Activated CD4-positive, alpha-beta memory T cell treated with anti-CD3 and anti-CD28 coated beads, Interleukin-2, amount 10 ng/mL, durations not matched to agents 7 days and 5 days (primary cell): ENCODE measurements around the gene CDK18. TPM values are rescaled to one million over a fixed set of nuclear protein-coding genes. Genes with fewer than 3 reads are reported as not detected.

ENCODE experiments used
- CTCF ChIA-PET: fragments of 350-600 bp; sonication (Branson Sonifier 250); formaldehyde crosslinking; loops from one replicate; lab custom pipeline; 2021; ENCODE audit warnings: antibody characterized with exemption, inconsistent platforms; lab: Charles Lee
- POLR2A ChIA-PET: fragments of 350-600 bp; sonication (Branson Sonifier 250); formaldehyde crosslinking; loops from one replicate; lab custom pipeline; 2021; ENCODE audit warnings: antibody characterized with exemption; lab: Charles Lee
- DNase-seq: peaks from one replicate; pipeline ENCODE4 v3.0.0-alpha.2; 2020
- H3K27ac Mint-ChIP-seq: one replicate; pipeline ENCODE4 v1.8.0; 2021; ENCODE audit warnings: mild to moderate bottlenecking, mixed read lengths
- H3K27me3 Mint-ChIP-seq: one replicate; pipeline ENCODE4 v1.8.0; 2021; ENCODE audit warnings: mixed read lengths
- H3K36me3 Mint-ChIP-seq: one replicate; pipeline ENCODE4 v1.8.0; 2021; ENCODE audit warnings: low read depth, mixed read lengths
- H3K4me1 Mint-ChIP-seq: one replicate; pipeline ENCODE4 v1.8.0; 2021; ENCODE audit warnings: mixed read lengths
- H3K4me3 Mint-ChIP-seq: one replicate; pipeline ENCODE4 v1.8.0; 2021; ENCODE audit warnings: mild to moderate bottlenecking, mixed read lengths
- H3K9me3 Mint-ChIP-seq: one replicate; pipeline ENCODE4 v1.8.0; 2021; ENCODE audit warnings: mixed read lengths
- total RNA-seq, 2 experiments: library from RNA; stranded (reverse); gene quantifications; one replicate each; pipeline ENCODE4 v1.2.3, GENCODE V29; 2021

The CDK18 gene
- total RNA-seq, 2 experiments from 2014 or later = 1.1 to 1.4 TPM

GRCh38 chr1:205522692-205523091 is 18.2 kb downstream of the CDK18 start:
- Mint-ChIP-seq H3K36me3 (no peaks in the 10 kb centered on the region), H3K27ac (no peak overlapping the region), H3K4me3 (no peak overlapping the region), H3K4me1 (no peaks in the 10 kb centered on the region), H3K27me3 (no peaks in the 10 kb centered on the region), H3K9me3 (no peaks in the 10 kb centered on the region)
- POLR2A ChIA-PET = no interaction called here
- no peak for DNase-seq
- CTCF ChIA-PET = interaction anchor here (1.1 to 8.2 kb wide), 9 partner anchors 10 to 249 kb away, joined by 3 to 133 read pairs (median 18); partner anchors contain the start of genes ELK4 and KLHDC8A

GRCh38 chr1:205523261-205523890 is 18.9 kb downstream of the CDK18 start:
- Mint-ChIP-seq H3K4me1 (no peaks in the 10 kb centered on the region), H3K9me3 (no peaks in the 10 kb centered on the region), H3K27me3 (no peaks in the 10 kb centered on the region), H3K27ac (no peak overlapping the region), H3K4me3 (no peak overlapping the region), H3K36me3 (no peaks in the 10 kb centered on the region)
- ChIA-PET CTCF (interaction anchor here (1.0 to 8.2 kb wide), 22 partner anchors 10 to 250 kb away, joined by 3 to 133 read pairs (median 8); partner anchors contain the start of genes ELK4 and KLHDC8A), POLR2A (no interaction called here)
- no peak for DNase-seq

GRCh38 chr1:205523891-205524793 is 19.7 kb downstream of the CDK18 start:
- no peaks in the 10 kb centered on the region for H3K4me1 Mint-ChIP-seq
- DNase-seq = peak; percentile 76
- no peaks in the 10 kb centered on the region for H3K9me3 Mint-ChIP-seq
- H3K4me3 Mint-ChIP-seq = no peak overlapping the region
- ChIA-PET CTCF (interaction anchor here (0.6 to 8.2 kb wide), 42 partner anchors 9 to 253 kb away, joined by 3 to 133 read pairs (median 5); partner anchors contain the start of genes ELK4 and KLHDC8A), POLR2A (interaction anchor here (0.9 kb wide), 1 partner anchor 12 kb away, joined by 3 read pairs; no protein-coding TSS in a partner anchor)
- no peaks in the 10 kb centered on the region for H3K36me3 Mint-ChIP-seq
- H3K27ac Mint-ChIP-seq = no peak overlapping the region
- H3K27me3 Mint-ChIP-seq = no peaks in the 10 kb centered on the region

GRCh38 chr1:205524794-205525101 is 20.3 kb downstream of the CDK18 start:
- DNase-seq = no peak
- H3K27me3 Mint-ChIP-seq = no peaks in the 10 kb centered on the region

GRCh38 chr1:205525495-205526285 is 21.2 kb downstream of the CDK18 start:
- ChIA-PET CTCF (interaction anchor here (0.8 to 8.2 kb wide), 19 partner anchors 12 to 255 kb away, joined by 3 to 133 read pairs (median 5); partner anchors contain the start of genes ELK4 and KLHDC8A), POLR2A (no interaction called here)
- peaks cover 1% of the 10 kb centered on the region for H3K27me3 Mint-ChIP-seq
- H3K27ac Mint-ChIP-seq = no peak overlapping the region
- H3K4me1 Mint-ChIP-seq = peaks cover 4% of the 10 kb centered on the region
- no peak for DNase-seq
- no peaks in the 10 kb centered on the region for H3K36me3 Mint-ChIP-seq
- no peak overlapping the region for H3K4me3 Mint-ChIP-seq
- no peaks in the 10 kb centered on the region for H3K9me3 Mint-ChIP-seq

More at GRCh38 chr1:205524794-205525101, 20.3 kb downstream of the CDK18 start:
- H3K36me3 Mint-ChIP-seq = no peaks in the 10 kb centered on the region
- H3K9me3 Mint-ChIP-seq = no peaks in the 10 kb centered on the region
- ChIA-PET CTCF (interaction anchor here (0.6 to 8.2 kb wide), 39 partner anchors 9 to 254 kb away, joined by 3 to 133 read pairs (median 5); partner anchors contain the start of genes ELK4 and KLHDC8A), POLR2A (interaction anchor here (0.9 kb wide), 1 partner anchor 12 kb away, joined by 3 read pairs; no protein-coding TSS in a partner anchor)
- H3K4me3 Mint-ChIP-seq = no peak overlapping the region
- H3K4me1 Mint-ChIP-seq = peaks cover 4% of the 10 kb centered on the region
- H3K27ac Mint-ChIP-seq = no peak overlapping the region

- H3K9me3 Mint-ChIP-seq = no peaks in the 10 kb centered on the region
- POLR2A ChIA-PET = no interaction called here
These were observed 22.0 kb downstream of the CDK18 start for GRCh38 chr1:205526431-205526830.

GRCh38 chr1:205527931-205528330 is 23.5 kb downstream of the CDK18 start:
- no peak overlapping the region for H3K4me3 Mint-ChIP-seq
- H3K4me1 Mint-ChIP-seq = peaks cover 4% of the 10 kb centered on the region
- no peak overlapping the region for H3K27ac Mint-ChIP-seq
- peaks cover 4% of the 10 kb centered on the region for H3K27me3 Mint-ChIP-seq
- ChIA-PET POLR2A (no interaction called here), CTCF (interaction anchor here (2.6 kb wide), 1 partner anchor 130 kb away, joined by 13 read pairs; no protein-coding TSS in a partner anchor)
- H3K36me3 Mint-ChIP-seq = no peaks in the 10 kb centered on the region
- DNase-seq = no peak
- H3K9me3 Mint-ChIP-seq = no peaks in the 10 kb centered on the region

More at GRCh38 chr1:205526431-205526830, 22.0 kb downstream of the CDK18 start:
- no peak for DNase-seq
- CTCF ChIA-PET = interaction anchor here (1.0 to 8.2 kb wide), 5 partner anchors 39 to 132 kb away, joined by 3 to 133 read pairs (median 13); partner anchors contain the start of gene ELK4
- peaks cover 4% of the 10 kb centered on the region for H3K27me3 Mint-ChIP-seq
- no peak overlapping the region for H3K4me3 Mint-ChIP-seq
- H3K36me3 Mint-ChIP-seq = no peaks in the 10 kb centered on the region
- H3K27ac Mint-ChIP-seq = no peak overlapping the region
- peaks cover 4% of the 10 kb centered on the region for H3K4me1 Mint-ChIP-seq

GRCh38 chr1:205528446-205528886 is 24.0 kb downstream of the CDK18 start:
- CTCF ChIA-PET = interaction anchor here (0.7 to 6.5 kb wide), 11 partner anchors 9 to 192 kb away, joined by 3 to 66 read pairs (median 4); partner anchors contain the start of gene ELK4
- no peak for DNase-seq
- no peaks in the 10 kb centered on the region for H3K9me3 Mint-ChIP-seq
- H3K4me3 Mint-ChIP-seq = no peak overlapping the region
- POLR2A ChIA-PET = interaction anchor here (1.2 kb wide), 1 partner anchor 104 kb away, joined by 8 read pairs; the partner anchor contains the start of gene ELK4
- peaks cover 4% of the 10 kb centered on the region for H3K4me1 Mint-ChIP-seq
- H3K27me3 Mint-ChIP-seq = peaks cover 4% of the 10 kb centered on the region
- H3K27ac Mint-ChIP-seq = no peak overlapping the region
- H3K36me3 Mint-ChIP-seq = no peaks in the 10 kb centered on the region

- H3K9me3 Mint-ChIP-seq = no peaks in the 10 kb centered on the region
- peak; percentile 81 for DNase-seq
- no peaks in the 10 kb centered on the region for H3K36me3 Mint-ChIP-seq
- peaks cover 4% of the 10 kb centered on the region for H3K27me3 Mint-ChIP-seq
- H3K4me3 Mint-ChIP-seq = no peak overlapping the region
- ChIA-PET CTCF (interaction anchor here (0.7 to 6.5 kb wide), 14 partner anchors 9 to 193 kb away, joined by 3 to 66 read pairs (median 4); partner anchors contain the start of gene ELK4), POLR2A (interaction anchor here (1.2 to 1.7 kb wide), 3 partner anchors 15 to 103 kb away, joined by 3 to 8 read pairs (median 5); partner anchors contain the start of gene ELK4)
- peaks cover 4% of the 10 kb centered on the region for H3K4me1 Mint-ChIP-seq
- H3K27ac Mint-ChIP-seq = no peak overlapping the region
These were observed 24.7 kb downstream of the CDK18 start for GRCh38 chr1:205528887-205529825.

- Mint-ChIP-seq H3K4me1 (peaks cover 4% of the 10 kb centered on the region), H3K27ac (no peak overlapping the region), H3K36me3 (no peaks in the 10 kb centered on the region), H3K9me3 (no peaks in the 10 kb centered on the region), H3K27me3 (peaks cover 4% of the 10 kb centered on the region), H3K4me3 (no peak overlapping the region)
- CTCF ChIA-PET = interaction anchor here (0.6 to 6.5 kb wide), 10 partner anchors 8 to 357 kb away, joined by 3 to 66 read pairs (median 4); no protein-coding TSS in a partner anchor
- POLR2A ChIA-PET = interaction anchor here (1.1 to 1.7 kb wide), 3 partner anchors 14 to 102 kb away, joined by 3 to 5 read pairs (median 3); partner anchors contain the start of gene ELK4
- DNase-seq = no peak
These were observed 25.6 kb downstream of the CDK18 start for GRCh38 chr1:205530116-205530515.
